WTC11 (cell line): Measurements from ENCODE around the gene ANXA11. TPM values are rescaled to one million over a fixed set of nuclear protein-coding genes. Genes with fewer than 3 reads are reported as not detected.

ENCODE experiments used
- ATAC-seq: fragments of 200-7000 bp; cut with Tn5 transposase; 2 replicates; pipeline ENCODE4 v1.10.0; 2021; ENCODE audit warnings: mild to moderate bottlenecking, moderate library complexity
- CTCF ChIA-PET: fragments of 300-600 bp; sonication (Branson Sonifier 250); formaldehyde crosslinking; loops from one replicate; lab custom pipeline; 2021; ENCODE audit warnings: antibody characterized with exemption; lab: Charles Lee
- POLR2A ChIA-PET: fragments of 350-600 bp; sonication (Branson Sonifier 250); formaldehyde crosslinking; loops from one replicate; lab custom pipeline; 2021; ENCODE audit warnings: antibody characterized with exemption; lab: Charles Lee
- DNase-seq: peaks from one replicate; pipeline ENCODE4 v3.0.0; 2021; ENCODE audit warnings: low spot score
- H3K27ac Mint-ChIP-seq: 2 replicates; pipeline ENCODE4 v1.8.0; 2021; ENCODE audit warnings: mixed read lengths
- H3K27me3 Mint-ChIP-seq: 2 replicates; pipeline ENCODE4 v1.8.0; 2021; ENCODE audit warnings: low read depth, mild to moderate bottlenecking, moderate library complexity, mixed read lengths
- H3K36me3 Mint-ChIP-seq: 2 replicates; pipeline ENCODE4 v1.8.0; 2021; ENCODE audit warnings: mixed read lengths
- H3K4me1 Mint-ChIP-seq: 2 replicates; pipeline ENCODE4 v1.8.0; 2022; ENCODE audit warnings: mixed read lengths
- H3K4me3 Mint-ChIP-seq: 2 replicates; pipeline ENCODE4 v1.8.0; 2021; ENCODE audit warnings: mild to moderate bottlenecking, moderate library complexity, mixed read lengths
- H3K9me3 Mint-ChIP-seq: 2 replicates; pipeline ENCODE4 v1.8.0; 2021; ENCODE audit warnings: mixed read lengths
- ATF3 ChIP-seq: sonication (generic); formaldehyde crosslinking; conservative IDR thresholded peaks from 2 replicates; pipeline ENCODE4 v1.8.1; 2022; ENCODE audit warnings: mild to moderate bottlenecking, missing genetic modification reagents
- ETV6 ChIP-seq: sonication (generic); formaldehyde crosslinking; IDR thresholded peaks from 2 replicates; pipeline ENCODE4 v1.8.1; 2022; ENCODE audit warnings: mild to moderate bottlenecking, missing genetic modification reagents
- NFE2L1 ChIP-seq: sonication (generic); formaldehyde crosslinking; IDR thresholded peaks from 2 replicates; pipeline ENCODE4 v1.8.1; 2023; ENCODE audit warnings: missing genetic modification reagents
- TEAD4 ChIP-seq: sonication (generic); formaldehyde crosslinking; IDR thresholded peaks from 2 replicates; pipeline ENCODE4 v1.8.0; 2022; ENCODE audit warnings: mild to moderate bottlenecking, missing genetic modification reagents
- ZNF425 ChIP-seq: fragments of 250-450 bp; sonication (Bioruptor Pico); conservative IDR thresholded peaks from 2 replicates; pipeline ENCODE4 v1.9.0; 2021; ENCODE audit warnings: mild to moderate bottlenecking
- total RNA-seq: library from RNA; stranded (reverse); gene quantifications from 3 replicates; pipeline ENCODE4 v1.2.3, GENCODE V29; 2021
- TF ChIP-seq, protein P1 (sequence below): sonication (generic); formaldehyde crosslinking; IDR thresholded peaks from 2 replicates; pipeline ENCODE4 v1.8.0; 2022; ENCODE audit warnings: missing genetic modification reagents
- TF ChIP-seq, protein P2 (sequence below): sonication (generic); formaldehyde crosslinking; conservative IDR thresholded peaks from 2 replicates; pipeline ENCODE4 v1.8.1; 2023; ENCODE audit warnings: mild to moderate bottlenecking, low read depth, missing genetic modification reagents, moderate library complexity
- TF ChIP-seq, protein P3 (sequence below): sonication (generic); formaldehyde crosslinking; IDR thresholded peaks from 2 replicates; pipeline ENCODE4 v1.8.1; 2022; ENCODE audit warnings: mild to moderate bottlenecking, moderate library complexity, missing genetic modification reagents
- TF ChIP-seq, protein P4 (sequence below): fragments of 200-600 bp; IDR thresholded peaks from 2 replicates; pipeline ENCODE4 v1.8.0; 2022; ENCODE audit warnings: antibody characterized with exemption
- TF ChIP-seq, protein P5 (sequence below): sonication (generic); formaldehyde crosslinking; IDR thresholded peaks from 2 replicates; pipeline ENCODE4 v1.8.1; 2023; ENCODE audit warnings: mild to moderate bottlenecking, missing genetic modification reagents, borderline replicate concordance
- TF ChIP-seq, protein P6 (sequence below): sonication (generic); formaldehyde crosslinking; IDR thresholded peaks from 2 replicates; pipeline ENCODE4 v1.8.0; 2023; ENCODE audit warnings: missing genetic modification reagents

Gene ANXA11
- total RNA-seq, 1 experiment from 2014 or later, result 83.3 TPM

- no peak overlapping the region for H3K27ac Mint-ChIP-seq
- no peak for TF ChIP-seq ETV6 (CRISPR knock-in tag)
- TF ChIP-seq, protein P1, sequence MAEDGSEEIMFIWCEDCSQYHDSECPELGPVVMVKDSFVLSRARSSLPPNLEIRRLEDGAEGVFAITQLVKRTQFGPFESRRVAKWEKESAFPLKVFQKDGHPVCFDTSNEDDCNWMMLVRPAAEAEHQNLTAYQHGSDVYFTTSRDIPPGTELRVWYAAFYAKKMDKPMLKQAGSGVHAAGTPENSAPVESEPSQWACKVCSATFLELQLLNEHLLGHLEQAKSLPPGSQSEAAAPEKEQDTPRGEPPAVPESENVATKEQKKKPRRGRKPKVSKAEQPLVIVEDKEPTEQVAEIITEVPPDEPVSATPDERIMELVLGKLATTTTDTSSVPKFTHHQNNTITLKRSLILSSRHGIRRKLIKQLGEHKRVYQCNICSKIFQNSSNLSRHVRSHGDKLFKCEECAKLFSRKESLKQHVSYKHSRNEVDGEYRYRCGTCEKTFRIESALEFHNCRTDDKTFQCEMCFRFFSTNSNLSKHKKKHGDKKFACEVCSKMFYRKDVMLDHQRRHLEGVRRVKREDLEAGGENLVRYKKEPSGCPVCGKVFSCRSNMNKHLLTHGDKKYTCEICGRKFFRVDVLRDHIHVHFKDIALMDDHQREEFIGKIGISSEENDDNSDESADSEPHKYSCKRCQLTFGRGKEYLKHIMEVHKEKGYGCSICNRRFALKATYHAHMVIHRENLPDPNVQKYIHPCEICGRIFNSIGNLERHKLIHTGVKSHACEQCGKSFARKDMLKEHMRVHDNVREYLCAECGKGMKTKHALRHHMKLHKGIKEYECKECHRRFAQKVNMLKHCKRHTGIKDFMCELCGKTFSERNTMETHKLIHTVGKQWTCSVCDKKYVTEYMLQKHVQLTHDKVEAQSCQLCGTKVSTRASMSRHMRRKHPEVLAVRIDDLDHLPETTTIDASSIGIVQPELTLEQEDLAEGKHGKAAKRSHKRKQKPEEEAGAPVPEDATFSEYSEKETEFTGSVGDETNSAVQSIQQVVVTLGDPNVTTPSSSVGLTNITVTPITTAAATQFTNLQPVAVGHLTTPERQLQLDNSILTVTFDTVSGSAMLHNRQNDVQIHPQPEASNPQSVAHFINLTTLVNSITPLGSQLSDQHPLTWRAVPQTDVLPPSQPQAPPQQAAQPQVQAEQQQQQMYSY (CRISPR knock-in tag), result no peak
- TF ChIP-seq, protein P2, sequence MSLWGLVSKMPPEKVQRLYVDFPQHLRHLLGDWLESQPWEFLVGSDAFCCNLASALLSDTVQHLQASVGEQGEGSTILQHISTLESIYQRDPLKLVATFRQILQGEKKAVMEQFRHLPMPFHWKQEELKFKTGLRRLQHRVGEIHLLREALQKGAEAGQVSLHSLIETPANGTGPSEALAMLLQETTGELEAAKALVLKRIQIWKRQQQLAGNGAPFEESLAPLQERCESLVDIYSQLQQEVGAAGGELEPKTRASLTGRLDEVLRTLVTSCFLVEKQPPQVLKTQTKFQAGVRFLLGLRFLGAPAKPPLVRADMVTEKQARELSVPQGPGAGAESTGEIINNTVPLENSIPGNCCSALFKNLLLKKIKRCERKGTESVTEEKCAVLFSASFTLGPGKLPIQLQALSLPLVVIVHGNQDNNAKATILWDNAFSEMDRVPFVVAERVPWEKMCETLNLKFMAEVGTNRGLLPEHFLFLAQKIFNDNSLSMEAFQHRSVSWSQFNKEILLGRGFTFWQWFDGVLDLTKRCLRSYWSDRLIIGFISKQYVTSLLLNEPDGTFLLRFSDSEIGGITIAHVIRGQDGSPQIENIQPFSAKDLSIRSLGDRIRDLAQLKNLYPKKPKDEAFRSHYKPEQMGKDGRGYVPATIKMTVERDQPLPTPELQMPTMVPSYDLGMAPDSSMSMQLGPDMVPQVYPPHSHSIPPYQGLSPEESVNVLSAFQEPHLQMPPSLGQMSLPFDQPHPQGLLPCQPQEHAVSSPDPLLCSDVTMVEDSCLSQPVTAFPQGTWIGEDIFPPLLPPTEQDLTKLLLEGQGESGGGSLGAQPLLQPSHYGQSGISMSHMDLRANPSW (CRISPR knock-in tag), result no peak
- TF ChIP-seq, protein P3, sequence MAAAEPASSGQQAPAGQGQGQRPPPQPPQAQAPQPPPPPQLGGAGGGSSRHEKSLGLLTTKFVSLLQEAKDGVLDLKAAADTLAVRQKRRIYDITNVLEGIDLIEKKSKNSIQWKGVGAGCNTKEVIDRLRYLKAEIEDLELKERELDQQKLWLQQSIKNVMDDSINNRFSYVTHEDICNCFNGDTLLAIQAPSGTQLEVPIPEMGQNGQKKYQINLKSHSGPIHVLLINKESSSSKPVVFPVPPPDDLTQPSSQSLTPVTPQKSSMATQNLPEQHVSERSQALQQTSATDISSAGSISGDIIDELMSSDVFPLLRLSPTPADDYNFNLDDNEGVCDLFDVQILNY (CRISPR knock-in tag), result no peak
- TF ChIP-seq, protein P4, sequence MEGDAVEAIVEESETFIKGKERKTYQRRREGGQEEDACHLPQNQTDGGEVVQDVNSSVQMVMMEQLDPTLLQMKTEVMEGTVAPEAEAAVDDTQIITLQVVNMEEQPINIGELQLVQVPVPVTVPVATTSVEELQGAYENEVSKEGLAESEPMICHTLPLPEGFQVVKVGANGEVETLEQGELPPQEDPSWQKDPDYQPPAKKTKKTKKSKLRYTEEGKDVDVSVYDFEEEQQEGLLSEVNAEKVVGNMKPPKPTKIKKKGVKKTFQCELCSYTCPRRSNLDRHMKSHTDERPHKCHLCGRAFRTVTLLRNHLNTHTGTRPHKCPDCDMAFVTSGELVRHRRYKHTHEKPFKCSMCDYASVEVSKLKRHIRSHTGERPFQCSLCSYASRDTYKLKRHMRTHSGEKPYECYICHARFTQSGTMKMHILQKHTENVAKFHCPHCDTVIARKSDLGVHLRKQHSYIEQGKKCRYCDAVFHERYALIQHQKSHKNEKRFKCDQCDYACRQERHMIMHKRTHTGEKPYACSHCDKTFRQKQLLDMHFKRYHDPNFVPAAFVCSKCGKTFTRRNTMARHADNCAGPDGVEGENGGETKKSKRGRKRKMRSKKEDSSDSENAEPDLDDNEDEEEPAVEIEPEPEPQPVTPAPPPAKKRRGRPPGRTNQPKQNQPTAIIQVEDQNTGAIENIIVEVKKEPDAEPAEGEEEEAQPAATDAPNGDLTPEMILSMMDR, result no peak
- TF ChIP-seq, all 79 proteins: peak for 0
- ATAC-seq, result peak; percentile 34; the same call in 1 of the 2 replicates
- Mint-ChIP-seq H3K9me3 (no peaks in the 10 kb centered on the region), H3K36me3 (no peaks in the 10 kb centered on the region), H3K4me3 (no peak overlapping the region), H3K4me1 (peaks cover 39% of the 10 kb centered on the region), H3K27me3 (no peaks in the 10 kb centered on the region)
- DNase-seq, result no peak
- ChIA-PET CTCF (interaction anchor here (1.2 kb wide), 1 partner anchor 34 kb away, joined by 3 read pairs; no protein-coding TSS in a partner anchor), POLR2A (no interaction called here)
These were observed 16.6 kb downstream of the ANXA11 start for GRCh38 chr10:80188713-80189112.

GRCh38 chr10:80187465-80188409 lies 17.6 kb downstream of the ANXA11 start:
- no peak for ATAC-seq

DNA sequence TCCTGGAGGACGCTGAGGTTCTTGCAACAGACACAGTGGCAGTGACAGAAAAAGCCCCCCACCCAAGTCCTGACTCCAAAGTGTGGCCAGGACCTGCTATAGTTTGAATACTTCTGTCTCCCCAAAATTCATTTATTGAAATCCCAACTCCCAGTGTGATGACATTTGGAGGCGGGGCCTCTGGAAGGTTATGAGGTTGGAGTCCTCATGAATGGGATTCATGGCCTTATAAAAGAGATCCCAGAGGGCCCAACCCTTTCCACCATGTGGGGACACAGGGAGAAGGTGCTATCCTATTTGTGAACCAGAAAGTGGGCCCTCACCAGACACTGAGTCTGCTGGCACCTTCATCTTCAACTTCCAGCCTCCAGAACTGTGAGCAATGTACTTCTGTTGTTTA lies 18.3 kb downstream of the ANXA11 start:
- H3K4me3 Mint-ChIP-seq, result no peak overlapping the region
- peaks cover 32% of the 10 kb centered on the region for H3K4me1 Mint-ChIP-seq
- no peaks in the 10 kb centered on the region for H3K27me3 Mint-ChIP-seq
- DNase-seq, result no peak
- H3K36me3 Mint-ChIP-seq, result no peaks in the 10 kb centered on the region
- H3K27ac Mint-ChIP-seq, result peak overlapping the region; percentile 47; the same call in 1 of the 2 replicates
- ChIA-PET POLR2A (no interaction called here), CTCF (no interaction called here)
- H3K9me3 Mint-ChIP-seq, result no peaks in the 10 kb centered on the region
- no peak for ATAC-seq
- no peak for TF ChIP-seq ATF3
- TF ChIP-seq NFE2L1 (CRISPR knock-in tag), result no peak
- no peak for TF ChIP-seq ZNF425 (CRISPR knock-in tag)
- no peak for TF ChIP-seq TEAD4 (CRISPR knock-in tag)
- TF ChIP-seq, protein P5, sequence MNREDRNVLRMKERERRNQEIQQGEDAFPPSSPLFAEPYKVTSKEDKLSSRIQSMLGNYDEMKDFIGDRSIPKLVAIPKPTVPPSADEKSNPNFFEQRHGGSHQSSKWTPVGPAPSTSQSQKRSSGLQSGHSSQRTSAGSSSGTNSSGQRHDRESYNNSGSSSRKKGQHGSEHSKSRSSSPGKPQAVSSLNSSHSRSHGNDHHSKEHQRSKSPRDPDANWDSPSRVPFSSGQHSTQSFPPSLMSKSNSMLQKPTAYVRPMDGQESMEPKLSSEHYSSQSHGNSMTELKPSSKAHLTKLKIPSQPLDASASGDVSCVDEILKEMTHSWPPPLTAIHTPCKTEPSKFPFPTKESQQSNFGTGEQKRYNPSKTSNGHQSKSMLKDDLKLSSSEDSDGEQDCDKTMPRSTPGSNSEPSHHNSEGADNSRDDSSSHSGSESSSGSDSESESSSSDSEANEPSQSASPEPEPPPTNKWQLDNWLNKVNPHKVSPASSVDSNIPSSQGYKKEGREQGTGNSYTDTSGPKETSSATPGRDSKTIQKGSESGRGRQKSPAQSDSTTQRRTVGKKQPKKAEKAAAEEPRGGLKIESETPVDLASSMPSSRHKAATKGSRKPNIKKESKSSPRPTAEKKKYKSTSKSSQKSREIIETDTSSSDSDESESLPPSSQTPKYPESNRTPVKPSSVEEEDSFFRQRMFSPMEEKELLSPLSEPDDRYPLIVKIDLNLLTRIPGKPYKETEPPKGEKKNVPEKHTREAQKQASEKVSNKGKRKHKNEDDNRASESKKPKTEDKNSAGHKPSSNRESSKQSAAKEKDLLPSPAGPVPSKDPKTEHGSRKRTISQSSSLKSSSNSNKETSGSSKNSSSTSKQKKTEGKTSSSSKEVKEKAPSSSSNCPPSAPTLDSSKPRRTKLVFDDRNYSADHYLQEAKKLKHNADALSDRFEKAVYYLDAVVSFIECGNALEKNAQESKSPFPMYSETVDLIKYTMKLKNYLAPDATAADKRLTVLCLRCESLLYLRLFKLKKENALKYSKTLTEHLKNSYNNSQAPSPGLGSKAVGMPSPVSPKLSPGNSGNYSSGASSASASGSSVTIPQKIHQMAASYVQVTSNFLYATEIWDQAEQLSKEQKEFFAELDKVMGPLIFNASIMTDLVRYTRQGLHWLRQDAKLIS, result no peak

More at GRCh38 chr10:80187465-80188409, 17.6 kb downstream of the ANXA11 start:
- Mint-ChIP-seq H3K4me3 (no peak overlapping the region), H3K27me3 (no peaks in the 10 kb centered on the region), H3K4me1 (peaks cover 36% of the 10 kb centered on the region), H3K27ac (peak overlapping the region; percentile 47; the same call in 1 of the 2 replicates), H3K36me3 (no peaks in the 10 kb centered on the region), H3K9me3 (no peaks in the 10 kb centered on the region)
- no peak for DNase-seq
- TF ChIP-seq, protein P6, sequence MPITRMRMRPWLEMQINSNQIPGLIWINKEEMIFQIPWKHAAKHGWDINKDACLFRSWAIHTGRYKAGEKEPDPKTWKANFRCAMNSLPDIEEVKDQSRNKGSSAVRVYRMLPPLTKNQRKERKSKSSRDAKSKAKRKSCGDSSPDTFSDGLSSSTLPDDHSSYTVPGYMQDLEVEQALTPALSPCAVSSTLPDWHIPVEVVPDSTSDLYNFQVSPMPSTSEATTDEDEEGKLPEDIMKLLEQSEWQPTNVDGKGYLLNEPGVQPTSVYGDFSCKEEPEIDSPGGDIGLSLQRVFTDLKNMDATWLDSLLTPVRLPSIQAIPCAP (CRISPR knock-in tag), result no peak
- ChIA-PET POLR2A (no interaction called here), CTCF (interaction anchor here (1.2 kb wide), 1 partner anchor 35 kb away, joined by 3 read pairs; no protein-coding TSS in a partner anchor)
